ENCODE measurements around the gene DSP.

DSP gene, protein sequence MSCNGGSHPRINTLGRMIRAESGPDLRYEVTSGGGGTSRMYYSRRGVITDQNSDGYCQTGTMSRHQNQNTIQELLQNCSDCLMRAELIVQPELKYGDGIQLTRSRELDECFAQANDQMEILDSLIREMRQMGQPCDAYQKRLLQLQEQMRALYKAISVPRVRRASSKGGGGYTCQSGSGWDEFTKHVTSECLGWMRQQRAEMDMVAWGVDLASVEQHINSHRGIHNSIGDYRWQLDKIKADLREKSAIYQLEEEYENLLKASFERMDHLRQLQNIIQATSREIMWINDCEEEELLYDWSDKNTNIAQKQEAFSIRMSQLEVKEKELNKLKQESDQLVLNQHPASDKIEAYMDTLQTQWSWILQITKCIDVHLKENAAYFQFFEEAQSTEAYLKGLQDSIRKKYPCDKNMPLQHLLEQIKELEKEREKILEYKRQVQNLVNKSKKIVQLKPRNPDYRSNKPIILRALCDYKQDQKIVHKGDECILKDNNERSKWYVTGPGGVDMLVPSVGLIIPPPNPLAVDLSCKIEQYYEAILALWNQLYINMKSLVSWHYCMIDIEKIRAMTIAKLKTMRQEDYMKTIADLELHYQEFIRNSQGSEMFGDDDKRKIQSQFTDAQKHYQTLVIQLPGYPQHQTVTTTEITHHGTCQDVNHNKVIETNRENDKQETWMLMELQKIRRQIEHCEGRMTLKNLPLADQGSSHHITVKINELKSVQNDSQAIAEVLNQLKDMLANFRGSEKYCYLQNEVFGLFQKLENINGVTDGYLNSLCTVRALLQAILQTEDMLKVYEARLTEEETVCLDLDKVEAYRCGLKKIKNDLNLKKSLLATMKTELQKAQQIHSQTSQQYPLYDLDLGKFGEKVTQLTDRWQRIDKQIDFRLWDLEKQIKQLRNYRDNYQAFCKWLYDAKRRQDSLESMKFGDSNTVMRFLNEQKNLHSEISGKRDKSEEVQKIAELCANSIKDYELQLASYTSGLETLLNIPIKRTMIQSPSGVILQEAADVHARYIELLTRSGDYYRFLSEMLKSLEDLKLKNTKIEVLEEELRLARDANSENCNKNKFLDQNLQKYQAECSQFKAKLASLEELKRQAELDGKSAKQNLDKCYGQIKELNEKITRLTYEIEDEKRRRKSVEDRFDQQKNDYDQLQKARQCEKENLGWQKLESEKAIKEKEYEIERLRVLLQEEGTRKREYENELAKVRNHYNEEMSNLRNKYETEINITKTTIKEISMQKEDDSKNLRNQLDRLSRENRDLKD (N-terminal part only)

DNA sequence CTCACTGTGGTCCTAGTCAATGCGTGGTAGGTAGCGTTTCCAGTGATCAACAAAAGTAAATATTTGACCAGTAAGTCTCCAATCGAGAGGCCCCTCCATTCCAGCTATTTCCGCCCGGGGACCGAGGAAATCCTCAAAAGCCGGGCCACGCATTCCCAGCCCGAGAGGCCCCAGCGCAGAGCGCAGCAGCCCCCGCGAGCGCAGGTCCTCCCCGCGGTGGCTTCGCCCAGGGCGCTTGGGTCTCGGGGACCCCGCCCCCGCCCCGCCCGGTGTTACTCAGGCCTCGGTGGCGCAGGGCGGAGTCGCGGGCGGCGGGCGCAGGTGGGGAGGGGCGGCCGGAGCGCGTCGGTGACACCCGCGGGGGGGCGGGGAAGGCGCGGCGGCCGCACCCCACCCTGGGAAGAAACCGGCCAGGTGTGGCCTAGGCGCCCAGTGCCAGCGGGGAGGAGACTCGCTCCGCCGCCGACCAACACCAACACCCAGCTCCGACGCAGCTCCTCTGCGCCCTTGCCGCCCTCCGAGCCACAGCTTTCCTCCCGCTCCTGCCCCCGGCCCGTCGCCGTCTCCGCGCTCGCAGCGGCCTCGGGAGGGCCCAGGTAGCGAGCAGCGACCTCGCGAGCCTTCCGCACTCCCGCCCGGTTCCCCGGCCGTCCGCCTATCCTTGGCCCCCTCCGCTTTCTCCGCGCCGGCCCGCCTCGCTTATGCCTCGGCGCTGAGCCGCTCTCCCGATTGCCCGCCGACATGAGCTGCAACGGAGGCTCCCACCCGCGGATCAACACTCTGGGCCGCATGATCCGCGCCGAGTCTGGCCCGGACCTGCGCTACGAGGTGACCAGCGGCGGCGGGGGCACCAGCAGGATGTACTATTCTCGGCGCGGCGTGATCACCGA is at the start of gene DSP:
Gene DSP, plus strand, starts transcription at position 497 of the 890 bp plus-strand sequence. Its CDS starts 245 bp downstream, at position 742.
- DNase-seq, result no peak

DNA sequence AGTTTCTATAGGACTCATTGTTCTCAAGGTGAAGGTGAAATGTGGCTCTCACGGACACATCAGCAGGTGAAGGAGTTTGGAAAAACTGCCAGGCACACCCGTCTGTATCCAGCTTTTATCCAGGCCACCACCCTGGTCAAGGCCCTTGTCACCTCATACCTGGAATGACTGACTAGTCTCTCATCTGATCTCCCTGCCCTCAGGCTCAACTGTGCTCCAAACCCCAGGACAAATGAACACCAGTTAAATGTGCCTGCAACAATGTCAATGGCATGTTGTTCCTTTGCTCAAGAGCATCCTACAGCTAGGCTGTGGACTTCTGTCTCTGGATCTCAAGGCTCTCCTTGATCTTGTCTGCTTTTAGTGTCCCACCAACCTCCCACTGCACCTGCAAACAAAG is 47.6 kb upstream of the DSP start:
- DNase-seq, result no peak

DNA sequence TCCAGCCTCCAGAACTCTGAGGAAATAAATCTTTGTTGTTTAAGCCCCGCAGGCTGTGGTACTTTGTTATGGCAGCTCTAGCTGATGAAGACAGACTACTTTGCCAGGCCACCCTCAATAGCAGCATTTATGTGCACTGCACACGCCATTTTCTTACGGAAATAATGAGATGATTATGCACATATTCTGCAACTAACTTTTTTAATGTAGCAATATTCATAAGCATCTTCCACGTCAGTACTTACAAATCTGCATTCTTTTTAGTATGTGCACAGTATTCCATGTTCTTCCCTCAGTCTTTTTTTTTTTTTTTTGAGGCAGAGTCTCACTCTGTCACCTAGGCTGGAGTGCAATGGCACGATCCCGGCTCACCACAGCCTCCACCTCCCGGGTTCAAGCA is 46.8 kb upstream of the DSP start:
- DNase-seq, result no peak

DNA sequence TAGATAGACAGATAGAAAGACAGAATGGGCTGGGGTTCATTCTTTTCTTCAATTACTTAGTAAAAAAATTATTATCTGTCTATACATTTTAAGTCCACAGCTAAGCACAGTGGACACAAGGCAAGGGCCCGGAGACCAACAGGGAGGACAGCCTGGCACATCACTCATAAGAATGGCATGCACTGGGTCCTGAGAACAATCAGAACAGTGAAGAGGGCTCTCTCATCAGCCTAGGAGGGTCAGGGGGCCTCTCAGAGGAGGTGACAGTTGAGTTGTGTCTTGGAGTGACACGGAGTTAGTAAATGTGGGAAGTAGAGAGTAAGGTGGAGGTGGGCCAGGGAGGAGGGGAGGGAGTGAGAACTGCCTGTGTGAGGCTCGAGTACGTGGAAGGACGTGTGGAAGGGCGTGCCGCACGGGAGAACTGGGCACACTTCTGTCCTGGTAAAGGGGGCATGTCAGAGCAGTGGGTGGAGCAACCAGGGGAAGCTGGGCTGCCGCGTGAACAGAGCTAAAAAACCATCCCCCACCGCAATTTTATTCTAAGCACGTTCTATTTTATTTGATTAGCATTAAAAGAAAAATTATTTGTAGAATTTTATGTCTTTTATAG is 45.1 kb upstream of the DSP start:
- no peak for DNase-seq

DNA sequence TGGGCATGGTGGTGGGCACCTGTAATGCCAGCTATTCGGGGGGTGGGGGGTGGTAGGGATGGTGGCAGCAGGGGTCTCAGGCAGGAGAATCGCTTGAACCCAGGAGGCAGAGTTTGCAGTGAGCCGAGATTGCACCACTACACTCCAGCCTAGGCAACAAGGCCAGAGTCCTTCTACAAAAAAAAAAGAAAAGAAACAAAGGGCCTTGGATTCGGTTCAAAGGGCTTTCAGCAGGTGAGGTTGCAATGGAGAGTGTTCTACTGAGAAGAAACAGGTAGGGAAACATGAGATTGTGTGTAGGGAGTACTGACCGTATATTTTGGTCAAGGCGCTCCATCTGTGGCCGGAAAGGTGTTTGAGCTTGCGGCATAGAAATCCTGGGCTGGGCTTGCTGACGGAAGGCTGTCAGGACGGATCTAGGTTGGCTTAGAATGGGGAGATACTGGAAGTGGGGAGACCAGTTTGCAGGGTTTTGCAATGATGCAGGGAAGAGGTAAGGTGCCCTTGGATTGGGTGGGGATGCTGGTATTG is 40.7 kb upstream of the DSP start:
- DNase-seq, result no peak

- DNase-seq, result no peak
Measured at GRCh38 chr6:7502743-7503142, 38.7 kb upstream of the DSP start.

DNA sequence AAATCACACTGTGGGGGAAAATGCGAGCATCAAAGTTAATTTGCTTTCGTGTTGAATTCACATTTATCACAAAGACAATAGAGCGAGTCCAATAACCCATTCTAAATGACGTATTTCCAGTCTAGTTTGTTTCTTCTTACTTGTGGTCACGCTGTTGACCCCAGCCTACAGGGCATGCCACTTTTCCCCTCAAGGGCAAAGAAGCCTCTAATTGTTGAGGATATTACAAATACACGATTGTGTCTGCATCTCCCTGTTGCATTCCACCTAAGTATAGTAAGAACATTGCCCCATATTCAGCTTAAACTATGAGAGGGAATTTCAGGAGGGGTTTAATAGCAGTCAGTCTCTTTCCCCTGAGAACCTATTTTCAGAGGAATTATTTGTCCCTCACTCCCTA is 37.4 kb upstream of the DSP start:
- DNase-seq, result no peak

DNA sequence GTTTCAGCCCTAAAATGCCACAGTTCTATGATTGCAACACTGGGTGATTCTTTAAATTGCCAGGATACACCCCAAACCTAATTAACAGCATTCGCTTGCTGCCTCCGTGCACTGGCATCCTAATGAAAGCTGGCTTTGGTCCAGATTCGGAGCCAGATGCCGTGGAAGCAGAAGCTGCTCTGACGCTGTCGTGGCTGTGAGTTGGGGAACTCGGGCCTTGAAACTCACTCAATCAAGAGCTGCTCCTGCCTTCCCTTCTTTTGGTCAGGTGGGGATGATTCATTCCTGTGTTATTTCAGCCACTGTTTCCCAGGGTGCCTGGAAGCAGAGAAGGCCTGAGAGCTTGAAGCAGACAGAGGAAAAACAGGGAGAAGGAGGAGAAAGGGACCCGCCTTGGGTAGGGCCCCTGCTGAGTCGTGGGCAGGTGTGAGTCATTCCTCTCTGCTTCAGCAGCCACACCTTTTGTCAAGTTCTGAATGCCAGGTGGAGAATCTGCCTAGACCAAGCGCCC is 36.2 kb upstream of the DSP start:
- no peak for DNase-seq

DNA sequence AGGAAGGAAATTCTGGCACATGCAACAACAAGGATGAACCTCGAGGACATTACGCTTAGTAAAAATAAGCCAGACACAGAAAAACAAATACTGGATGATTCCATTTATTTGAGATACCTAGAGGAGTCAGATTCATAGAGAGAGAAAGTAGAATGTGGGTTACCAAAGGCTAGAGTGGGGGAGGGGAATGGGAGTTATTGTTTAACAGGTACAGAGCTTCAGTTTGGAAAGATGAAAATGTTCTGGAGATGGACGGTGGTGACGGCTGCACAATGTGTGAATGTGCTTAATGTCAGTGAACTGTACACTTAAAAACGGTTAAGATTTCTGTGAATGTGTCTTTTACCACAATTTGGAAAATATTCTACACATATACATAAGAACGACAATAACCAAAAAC is 33.9 kb upstream of the DSP start:
- DNase-seq, result no peak

DNA sequence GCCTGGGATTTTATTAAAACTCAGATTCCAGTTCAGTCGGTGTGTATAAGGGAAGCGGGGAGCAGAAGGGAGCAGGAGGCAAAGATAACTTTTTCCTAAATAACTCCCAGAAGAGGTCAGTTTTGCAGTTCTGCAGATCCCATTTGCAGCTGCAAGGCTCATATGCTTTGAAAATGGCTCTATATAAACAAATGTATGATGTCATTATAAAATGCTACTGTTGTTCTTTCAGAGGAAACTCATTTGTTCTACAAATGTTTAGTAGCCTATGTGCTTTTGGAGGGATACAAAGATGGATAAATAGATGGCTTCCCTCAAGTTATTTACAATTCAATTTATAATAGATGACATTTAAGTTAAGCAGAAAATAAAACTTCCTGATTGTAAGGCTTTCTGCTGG is 29.2 kb upstream of the DSP start:
- no peak for DNase-seq

DNA sequence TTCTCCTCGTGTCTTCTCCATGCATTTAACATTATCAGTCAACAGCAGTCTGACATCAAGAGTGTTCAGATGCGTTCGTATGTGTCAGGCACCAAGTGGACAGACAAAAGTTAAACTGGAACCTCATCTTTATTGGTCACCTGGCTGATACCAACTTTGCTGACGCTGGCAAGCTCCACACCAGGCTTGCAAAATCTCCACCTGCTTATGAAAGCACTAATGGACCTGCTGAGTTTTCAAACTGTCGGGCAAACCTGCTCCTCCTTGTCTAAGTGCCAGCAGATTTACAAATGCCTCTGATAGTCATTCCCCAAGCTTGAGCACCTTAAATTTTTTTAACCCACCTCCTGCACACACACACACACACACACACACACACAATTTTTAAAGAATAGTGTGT is 27.9 kb upstream of the DSP start:
- DNase-seq, result no peak

DNA sequence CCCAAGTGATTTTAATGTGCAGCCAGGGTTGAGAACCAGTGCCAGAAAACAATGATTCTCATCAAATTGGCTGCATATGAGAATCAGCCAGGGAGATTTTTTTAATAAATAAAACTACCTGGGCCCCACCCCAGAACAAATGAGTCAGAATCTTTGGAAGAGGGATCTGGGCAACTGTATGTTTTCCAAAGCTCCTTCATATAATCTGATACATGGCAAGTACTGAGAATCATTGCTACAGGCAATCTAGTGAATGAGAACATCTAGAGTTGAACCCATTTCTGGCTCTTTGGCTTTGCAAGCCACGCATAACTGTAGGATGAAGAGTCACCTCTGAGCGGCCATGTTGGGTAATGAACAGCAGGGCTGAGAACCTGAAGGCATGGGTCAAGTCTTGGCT is 26.1 kb upstream of the DSP start:
- DNase-seq, result no peak

DNA sequence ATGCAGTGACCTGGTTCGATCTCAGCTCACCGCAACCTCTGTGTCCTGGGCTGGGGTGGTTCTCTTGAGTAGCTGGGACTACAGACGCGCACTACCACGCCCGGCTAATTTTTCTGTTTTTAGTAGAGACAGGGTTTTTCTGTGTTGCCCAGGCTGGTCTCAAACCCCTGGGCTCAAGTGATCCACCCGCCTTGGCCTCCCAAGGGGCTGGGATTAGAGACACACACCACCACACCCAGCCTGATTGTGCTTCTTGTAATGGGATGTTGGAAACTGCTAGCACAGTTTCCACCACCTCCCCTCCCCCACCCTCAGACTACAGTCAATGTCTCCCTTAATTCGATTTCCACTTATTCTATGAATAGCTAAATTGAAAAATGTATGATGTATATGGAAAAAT is 22.6 kb upstream of the DSP start:
- no peak for DNase-seq

DNA sequence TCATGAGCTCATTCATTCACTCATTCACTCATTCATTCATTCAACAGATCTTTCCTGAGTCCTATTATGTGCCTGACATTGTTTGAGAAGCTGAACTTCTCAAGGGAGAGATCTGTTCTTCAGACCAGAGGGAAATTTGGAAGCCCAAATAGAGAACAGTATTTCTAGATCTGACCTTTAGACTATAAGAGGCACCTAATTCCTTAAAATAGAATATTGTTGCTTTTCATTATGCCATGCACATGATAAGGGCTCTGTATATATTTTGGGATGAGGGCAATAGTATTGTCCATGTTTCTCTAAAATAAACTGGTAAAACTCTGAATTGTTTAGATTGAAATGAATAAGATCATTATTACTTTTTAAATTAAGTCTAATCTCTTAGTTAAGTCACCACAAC is 18.6 kb upstream of the DSP start:
- DNase-seq, result no peak

DNA sequence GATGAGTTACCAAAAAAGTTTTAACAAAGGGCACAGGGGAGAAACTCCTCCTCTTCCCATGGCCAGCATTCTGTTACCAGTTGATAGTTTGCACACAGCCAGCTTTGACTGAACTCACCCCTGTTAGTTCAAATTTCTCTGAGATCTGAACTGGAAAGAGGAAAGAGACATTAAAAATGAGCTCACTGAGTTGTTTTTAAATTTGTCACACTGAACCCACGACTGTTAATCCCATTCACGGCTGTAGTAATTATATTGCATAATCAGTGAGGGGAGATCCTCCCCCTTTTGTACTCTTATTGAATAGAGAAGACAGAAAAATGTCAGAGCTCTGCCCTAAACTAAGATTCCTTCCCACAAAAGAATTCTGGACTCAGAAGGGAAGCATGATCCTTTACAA is 17.5 kb upstream of the DSP start:
- DNase-seq, result no peak

DNA sequence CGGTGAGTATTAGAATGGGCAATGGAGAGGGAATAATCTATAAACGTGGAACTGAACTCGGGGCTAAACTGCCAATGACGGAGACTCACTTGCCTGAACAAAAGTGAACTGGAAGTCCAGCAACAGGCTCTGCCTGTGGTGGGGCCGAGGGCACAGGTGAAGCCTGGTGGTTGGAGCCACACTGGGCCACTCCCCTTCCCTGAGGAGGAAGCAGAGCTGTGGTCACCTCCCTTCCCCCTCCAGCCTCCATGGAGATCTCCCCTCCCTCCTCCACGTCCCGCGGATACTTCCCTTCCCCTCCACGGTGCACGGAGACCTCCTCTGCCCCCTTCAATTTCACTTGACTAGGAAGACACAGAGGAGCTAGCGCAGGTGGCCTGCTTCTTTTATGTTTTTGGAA is 14.7 kb upstream of the DSP start:
- no peak for DNase-seq

DNA sequence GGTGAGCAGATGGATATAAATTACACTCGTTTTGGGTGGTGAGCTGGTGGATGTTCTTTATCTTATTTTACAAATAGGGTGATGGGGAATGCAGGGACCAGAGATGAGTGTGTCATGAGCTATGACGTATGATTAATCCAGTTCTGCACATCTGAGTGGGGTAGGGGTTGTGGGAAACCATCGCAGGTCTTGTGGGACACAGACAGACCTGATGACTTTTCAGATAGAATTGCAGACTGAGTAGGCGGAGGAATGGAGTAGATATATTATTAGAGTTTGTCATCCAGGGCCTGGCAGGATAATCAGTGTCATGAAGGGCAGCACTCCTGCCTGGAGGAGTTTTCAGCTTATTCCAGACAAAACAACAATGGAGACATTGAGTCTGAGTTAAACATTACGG is 12.9 kb upstream of the DSP start:
- no peak for DNase-seq

DNA sequence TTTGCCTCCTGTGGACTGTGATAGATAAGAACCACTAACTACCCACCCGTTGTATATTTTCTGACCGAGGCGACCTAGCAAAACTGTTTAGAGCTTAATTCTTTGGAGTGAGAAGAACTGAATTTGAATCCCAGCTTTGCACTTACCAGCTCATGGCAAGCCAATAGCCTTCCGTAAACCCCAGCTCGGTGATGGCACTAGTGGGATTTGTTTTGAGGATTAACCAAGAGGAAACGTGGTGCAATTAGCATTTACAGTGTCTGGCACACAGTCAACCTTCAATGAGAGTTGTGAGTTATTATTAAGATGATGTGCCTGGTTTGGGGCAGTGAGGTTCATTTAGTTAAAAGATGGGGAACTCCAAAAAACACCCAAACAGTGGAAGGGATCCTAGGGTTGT is 12.3 kb upstream of the DSP start:
- DNase-seq, result no peak

DNA sequence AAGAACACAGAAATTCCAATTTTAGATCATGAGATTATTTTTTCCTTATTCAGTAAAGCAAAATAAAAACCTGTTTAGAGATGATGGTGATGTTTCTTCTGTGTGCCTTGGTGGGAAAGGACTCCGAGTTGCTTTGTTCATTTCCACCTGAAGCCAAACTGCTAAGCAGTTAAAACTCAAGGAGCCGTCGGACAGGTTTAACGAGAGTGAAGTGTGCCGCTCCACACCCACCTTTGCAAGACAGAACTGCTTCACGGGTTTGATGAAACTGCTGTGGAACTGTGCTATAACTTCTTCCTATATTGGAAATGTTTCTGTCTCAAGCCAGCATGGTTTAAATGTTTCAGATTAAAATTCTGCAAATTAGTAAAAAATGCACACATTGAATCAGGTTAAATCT is 9.2 kb upstream of the DSP start:
- no peak for DNase-seq

DNA sequence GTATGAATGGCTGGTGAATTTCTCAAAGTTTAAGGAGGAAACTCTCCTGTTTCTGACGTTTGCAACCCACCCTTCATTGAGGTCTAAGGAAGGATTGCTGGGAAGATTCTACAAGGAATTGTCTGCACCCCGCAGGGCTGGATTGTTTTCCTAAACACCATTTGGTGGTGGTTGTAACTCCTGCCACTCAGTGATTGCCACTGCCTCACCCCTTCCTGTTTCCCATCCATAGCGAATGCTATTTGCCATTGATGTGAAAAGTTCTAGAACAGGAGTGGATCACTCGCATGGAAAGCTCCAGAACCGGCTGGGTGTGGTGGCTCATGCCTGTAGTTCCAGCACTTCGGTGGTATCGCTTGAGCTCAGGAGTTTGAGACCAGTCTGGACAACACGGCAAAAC is 8.7 kb upstream of the DSP start:
- no peak for DNase-seq

GRCh38 chr6:7534192-7534591 is 7.3 kb upstream of the DSP start:
- DNase-seq, result no peak

DNA sequence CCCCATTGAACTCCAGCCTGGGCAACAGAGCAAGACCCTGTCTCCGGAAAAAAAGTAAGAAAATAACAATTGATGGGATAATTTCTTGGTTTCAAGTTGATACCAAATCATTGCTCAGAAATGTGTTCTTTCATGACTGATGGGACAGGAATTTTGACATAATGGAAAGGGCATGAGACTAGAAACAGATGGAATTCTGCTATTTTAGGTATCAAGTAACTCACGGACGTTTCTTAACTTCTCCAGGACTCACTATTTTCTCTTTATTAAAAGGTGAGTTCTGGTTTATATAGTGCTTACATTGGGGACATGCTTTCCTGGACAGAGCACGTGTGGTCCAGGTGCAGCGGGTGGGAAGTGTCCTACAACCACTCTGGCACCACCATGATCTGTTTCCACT is 6.0 kb upstream of the DSP start:
- no peak for DNase-seq

All from NCI-H524 treated with DMSO at 0.1 percent for 48 hours (cell line).